ENCODE results near the gene CGB8. TPM values are rescaled to one million over a fixed set of nuclear protein-coding genes. Genes with fewer than 3 reads are reported as not detected.
A peak's percentile ranks its signal among the peaks of the same experiment; 100 is the strongest.

Gene CGB8
- total and polyA plus RNA-seq, 2 of the 8 experiments (the other 6 are each of a cell fraction or from before 2014, with no cell fraction given), result 0.09 TPM; not detected in 1

GRCh38 chr19:49069026-49069425 is 20.1 kb upstream of the CGB8 start:
- no peak for DNase-seq (ENCODE audit: low read depth in 1 of 2, low spot score in 2 of 2)
- H2BK20ac ChIP-seq (ENCODE audit: low read length), result no peak overlapping the region
- no peak overlapping the region for H3K4ac ChIP-seq (replicated peaks; ENCODE audit: insufficient read length, low read depth, low read length)
- H4K5ac ChIP-seq (ENCODE audit: insufficient read length, low read depth, low read length), result no peak overlapping the region
- no peak overlapping the region for H2BK5ac ChIP-seq (ENCODE audit: low read depth, low read length)
- H3K23ac ChIP-seq (ENCODE audit: insufficient read length), result no peak overlapping the region
- no peak overlapping the region for H4K91ac ChIP-seq (replicated peaks; ENCODE audit: insufficient read length, low read length)
- H3K18ac ChIP-seq (ENCODE audit: extremely low read depth, low read length), result no peak overlapping the region
- peaks cover 0 to 5% of the 10 kb centered on the region in 2 experiments; a peak in 1 of 4 replicates for H3K9me3 ChIP-seq (ENCODE audit: insufficient read depth in 2 of 2, low read depth in 1 of 2, low read length in 1 of 2)
- 91% methylated on average over 9 of the region's 9 CpGs; no CpG with 5 or more reads in 1 of the 2 experiments for WGBS, 2 experiments (ENCODE audit: extremely low coverage in 1 of 2, insufficient coverage in 1 of 2, insufficient read length in 1 of 2, insufficient replicate concordance in 2 of 2, low coverage in 1 of 2, low lambda C conversion rate in 2 of 2, missing lambda C conversion rate in 1 of 2)
- 0 out of 2 replicates have a peak overlapping the region, but pooled peaks have one; percentile 28 for H2AK5ac ChIP-seq (ENCODE audit: low read depth, low read length)
- H2BK12ac ChIP-seq (ENCODE audit: low read depth, low read length), result no peak overlapping the region
- peaks cover 0 to 4% (median 0%) of the 10 kb centered on the region in 4 experiments; a peak in 1 of 8 replicates for H3K36me3 ChIP-seq (ENCODE audit: control insufficient read depth in 2 of 4, insufficient read depth in 4 of 4, low read length in 3 of 4)
- H3K23me2 ChIP-seq (ENCODE audit: low read depth, low read length), result peaks cover 8% of the 10 kb centered on the region
- H3K9ac ChIP-seq (replicated peaks in 1 of 4; ENCODE audit: extremely low read depth in 1 of 4, low read depth in 3 of 4, low read length in 3 of 4), result no peak overlapping the region
- H4K20me1 ChIP-seq (replicated peaks in 1 of 2; ENCODE audit: control insufficient read depth in 1 of 2, insufficient read depth in 2 of 2, low read length in 2 of 2), result no peaks in the 10 kb centered on the region
- ChIA-PET CTCF (ENCODE audit: partially characterized antibody) (interaction anchor here (0.9 to 2.2 kb wide), 9 partner anchors 8 to 259 kb away, joined by 3 to 11 read pairs (median 4); partner anchors contain the start of gene CGB7), POLR2A (ENCODE audit: partially characterized antibody) (interaction anchor here (1.3 to 1.4 kb wide), 3 partner anchors 9 to 197 kb away, joined by 3 to 4 read pairs (median 3); partner anchors contain the start of gene PPP1R15A)
- no peak overlapping the region for H3K4me2 ChIP-seq (ENCODE audit: insufficient read depth in 1 of 2, low read depth in 2 of 2, low read length in 2 of 2)
- no peak for FAIRE-seq
- no peak for TF ChIP-seq TAF1 (IDR thresholded peaks at IDR 0.05; ENCODE audit: low read depth, low read length)
- TF ChIP-seq CBX5 (IDR thresholded peaks at IDR 0.05; ENCODE audit: low read depth, low read length), result no peak
- TF ChIP-seq SAP30 (IDR thresholded peaks at IDR 0.05; ENCODE audit: insufficient read depth, insufficient replicate concordance, low read length), result no peak
- no peak for TF ChIP-seq RBBP5 (IDR thresholded peaks at IDR 0.05; ENCODE audit: borderline replicate concordance, low read depth, low read length)
- no peak for TF ChIP-seq CEBPB (IDR thresholded peaks at IDR 0.05; ENCODE audit: low read depth, low read length)
- TF ChIP-seq RAD21 (IDR thresholded peaks at IDR 0.05 in 1 of 2, conservative IDR thresholded peaks at IDR 0.05 in 1 of 2; ENCODE audit: low read depth in 2 of 2, low read length in 2 of 2), result no peak
- no peak for TF ChIP-seq NRF1 (IDR thresholded peaks at IDR 0.05; ENCODE audit: low read depth, low read length)
- no peak for TF ChIP-seq SRF (IDR thresholded peaks at IDR 0.05; ENCODE audit: low read depth, low read length)
- H4K8ac ChIP-seq (ENCODE audit: extremely low read depth, insufficient read depth, low read length), result no peak overlapping the region
- no peak overlapping the region for H2AFZ ChIP-seq (ENCODE audit: low read length)
- H3K27me3 ChIP-seq (replicated peaks in 1 of 4; ENCODE audit: control insufficient read depth in 3 of 4, extremely low read depth in 1 of 4, insufficient read depth in 3 of 4, low read length in 3 of 4), result peaks cover 26 to 80% (median 70%) of the 10 kb centered on the region in 4 experiments
- H3K4me3 ChIP-seq (ENCODE audit: extremely low read depth in 1 of 4, insufficient read depth in 2 of 4, low read depth in 3 of 4, low read length in 4 of 4), result no peak overlapping the region
- no peak overlapping the region for H2BK120ac ChIP-seq (replicated peaks; ENCODE audit: low read depth, low read length)
- H2BK15ac ChIP-seq (ENCODE audit: low read length), result no peak overlapping the region
- H3K14ac ChIP-seq (ENCODE audit: insufficient read length), result no peak overlapping the region
- no peaks in the 10 kb centered on the region for H3K79me2 ChIP-seq (ENCODE audit: control insufficient read depth in 1 of 2, insufficient read depth in 2 of 2, low read length in 2 of 2)
- H3K27ac ChIP-seq (ENCODE audit: low read depth, low read length), result no peak overlapping the region
- H3K56ac ChIP-seq (replicated peaks; ENCODE audit: insufficient read length, low read depth, low read length), result no peak overlapping the region
- no peaks in the 10 kb centered on the region for H3K79me1 ChIP-seq (ENCODE audit: low read depth, low read length)
- H3K4me1 ChIP-seq (replicated peaks in 1 of 4; ENCODE audit: control insufficient read depth in 3 of 4, insufficient read depth in 4 of 4, low read length in 3 of 4), result peaks cover 0 to 19% (median 16%) of the 10 kb centered on the region in 4 experiments; a peak in 6 of 7 replicates

All from H1 (cell line).